A673 (cell line): ENCODE data around the gene THBD. TPM values are rescaled to one million over a fixed set of nuclear protein-coding genes. Genes with fewer than 3 reads are reported as not detected.
"Not testable (repeated sequence)": the region's sequence is repeated elsewhere in the genome, so short reads cannot be mapped to it uniquely, and the experiment has no call there.

ENCODE experiments used
- BruUV-seq: library from RNA; stranded (reverse); fragments of 400-500 nt; replicated peaks from 2 replicates; lab custom pipeline; 2021; lab: Mats Ljungman, UMichigan
- CTCF ChIA-PET: fragments of 300-600 bp; sonication (Branson Sonifier 250); formaldehyde crosslinking; loops from one replicate; lab custom pipeline; 2022; ENCODE audit warnings: antibody characterized with exemption; lab: Charles Lee
- POLR2A ChIA-PET: fragments of 300-600 bp; sonication (Branson Sonifier 250); formaldehyde crosslinking; loops from one replicate; lab custom pipeline; 2022; ENCODE audit warnings: antibody characterized with exemption; ENCODE audit not compliant: low non-redundant PET; lab: Charles Lee
- DNase-seq: peaks from one replicate; pipeline ENCODE4 v3.0.0-alpha.2; 2015; ENCODE audit warnings: low spot score
- H3K27ac ChIP-seq: fragments of 200-600 bp; sonication (generic); 2 replicates; pipeline ENCODE4 v1.5.1; 2016; ENCODE audit warnings: mixed run types, low read depth, mild to moderate bottlenecking, mixed read lengths, antibody characterized with exemption, low read length; ENCODE audit not compliant: poor library complexity, severe bottlenecking
- H3K27me3 ChIP-seq: fragments of 200-600 bp; sonication (generic); replicated peaks from 2 replicates; pipeline ENCODE4 v1.6.1; 2017; ENCODE audit warnings: mixed run types, low read depth, mild to moderate bottlenecking, mixed read lengths, antibody characterized with exemption, low read length; ENCODE audit not compliant: insufficient read depth, poor library complexity
- H3K36me3 ChIP-seq: fragments of 200-600 bp; sonication (generic); 2 replicates; pipeline ENCODE4 v1.6.1; 2016; ENCODE audit warnings: mixed run types, mild to moderate bottlenecking, mixed read lengths, antibody characterized with exemption, low read length; ENCODE audit not compliant: insufficient read depth, poor library complexity, severe bottlenecking
- H3K4me1 ChIP-seq: fragments of 200-600 bp; sonication (generic); 2 replicates; pipeline ENCODE4 v1.6.1; 2017; ENCODE audit warnings: mixed run types, mild to moderate bottlenecking, mixed read lengths, antibody characterized with exemption, low read length; ENCODE audit not compliant: insufficient read depth, poor library complexity, severe bottlenecking
- H3K4me3 ChIP-seq: fragments of 200-600 bp; sonication (generic); 2 replicates; pipeline ENCODE4 v1.5.1; 2016; ENCODE audit warnings: low read depth, mixed run types, mild to moderate bottlenecking, mixed read lengths, low read length; ENCODE audit not compliant: poor library complexity, severe bottlenecking
- H3K9me3 ChIP-seq: fragments of 200-600 bp; sonication (generic); 2 replicates; pipeline ENCODE4 v1.6.1; 2016; ENCODE audit warnings: mixed run types, low read depth, mild to moderate bottlenecking, mixed read lengths, antibody characterized with exemption, low read length; ENCODE audit not compliant: poor library complexity, severe bottlenecking
- EZH2 ChIP-seq: fragments of 200-600 bp; sonication (generic); IDR thresholded peaks from 2 replicates; pipeline ENCODE4 v1.6.1; 2017; ENCODE audit warnings: borderline replicate concordance, low read depth, mild to moderate bottlenecking, mixed read lengths, antibody characterized with exemption, low read length; ENCODE audit not compliant: poor library complexity, severe bottlenecking
- intact Hi-C: fragments of 100-400 bp; cut with micrococcal nuclease; formaldehyde crosslinking; loops from one replicate; pipeline ENCODE4 v1.10.0; 2022; ENCODE audit not compliant: unreplicated experiment
- total RNA-seq: library from RNA; stranded (reverse); gene quantifications from 2 replicates; pipeline ENCODE4 v1.2.3, GENCODE V29; 2021
- TF ChIP-seq, protein P1 (sequence below): fragments of 300-800, 200-600 bp; sonication (generic); conservative IDR thresholded peaks from 2 replicates; pipeline ENCODE4 v1.5.1; 2017; ENCODE audit warnings: low read depth, mild to moderate bottlenecking, antibody characterized with exemption, low read length, moderate library complexity, mixed read lengths

The THBD gene
- total RNA-seq, 1 experiment from 2014 or later, result not detected

DNA sequence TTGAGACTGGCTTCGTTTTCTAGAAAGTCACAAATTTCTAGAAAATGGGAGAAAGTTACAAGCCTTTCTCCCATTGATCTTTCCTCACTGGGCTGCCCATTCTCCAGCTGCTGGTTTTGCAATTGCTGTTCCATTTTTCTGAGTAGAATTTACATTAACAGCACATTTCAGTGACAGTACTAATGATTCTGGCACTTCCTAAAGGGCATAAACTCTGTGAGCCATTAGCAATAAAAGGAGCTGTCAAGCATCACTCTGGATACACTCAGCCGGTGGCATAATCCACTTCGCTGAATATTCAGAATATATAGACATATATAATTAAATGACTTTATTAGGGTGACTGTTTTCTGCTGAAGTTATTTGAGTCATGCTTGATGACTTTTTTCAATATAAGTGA is 21.1 kb downstream of the THBD start:
- intact Hi-C loops, result no loop called here
- ChIA-PET POLR2A (no interaction called here), CTCF (no interaction called here)
- H3K4me1 ChIP-seq, result no peaks in the 10 kb centered on the region
- peaks cover 15% of the 10 kb centered on the region for H3K27me3 ChIP-seq
- no peaks in the 10 kb centered on the region for H3K9me3 ChIP-seq
- TF ChIP-seq, protein P1, sequence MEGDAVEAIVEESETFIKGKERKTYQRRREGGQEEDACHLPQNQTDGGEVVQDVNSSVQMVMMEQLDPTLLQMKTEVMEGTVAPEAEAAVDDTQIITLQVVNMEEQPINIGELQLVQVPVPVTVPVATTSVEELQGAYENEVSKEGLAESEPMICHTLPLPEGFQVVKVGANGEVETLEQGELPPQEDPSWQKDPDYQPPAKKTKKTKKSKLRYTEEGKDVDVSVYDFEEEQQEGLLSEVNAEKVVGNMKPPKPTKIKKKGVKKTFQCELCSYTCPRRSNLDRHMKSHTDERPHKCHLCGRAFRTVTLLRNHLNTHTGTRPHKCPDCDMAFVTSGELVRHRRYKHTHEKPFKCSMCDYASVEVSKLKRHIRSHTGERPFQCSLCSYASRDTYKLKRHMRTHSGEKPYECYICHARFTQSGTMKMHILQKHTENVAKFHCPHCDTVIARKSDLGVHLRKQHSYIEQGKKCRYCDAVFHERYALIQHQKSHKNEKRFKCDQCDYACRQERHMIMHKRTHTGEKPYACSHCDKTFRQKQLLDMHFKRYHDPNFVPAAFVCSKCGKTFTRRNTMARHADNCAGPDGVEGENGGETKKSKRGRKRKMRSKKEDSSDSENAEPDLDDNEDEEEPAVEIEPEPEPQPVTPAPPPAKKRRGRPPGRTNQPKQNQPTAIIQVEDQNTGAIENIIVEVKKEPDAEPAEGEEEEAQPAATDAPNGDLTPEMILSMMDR, result no peak
- TF ChIP-seq EZH2, result no peak
- no peak for DNase-seq
- no TSS peak for BruUV-seq
- no peak overlapping the region for H3K27ac ChIP-seq
- no peaks in the 10 kb centered on the region for H3K36me3 ChIP-seq
- H3K4me3 ChIP-seq, result no peak overlapping the region

DNA sequence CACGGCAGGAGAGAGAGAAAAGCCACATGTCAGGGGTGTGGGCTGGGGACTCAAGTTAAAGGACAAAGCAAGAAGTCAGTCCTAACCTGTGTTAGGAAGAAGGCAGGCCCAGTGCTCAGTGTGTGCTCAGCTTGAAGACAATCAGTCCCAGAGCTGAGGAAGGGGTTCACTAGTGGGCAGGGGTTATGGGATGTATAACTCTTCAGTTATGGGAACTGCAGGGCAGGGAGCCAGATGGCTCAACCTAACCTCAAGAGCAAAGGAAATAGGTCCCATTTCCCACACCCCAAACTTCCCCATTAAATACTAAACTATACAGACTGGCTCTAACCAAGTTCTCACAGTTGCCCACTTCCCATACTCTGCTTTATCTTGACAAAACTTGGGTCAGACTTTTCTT is 21.8 kb downstream of the THBD start:
- TF ChIP-seq, protein P1, result no peak
- no peak for TF ChIP-seq EZH2
- Histone ChIP-seq H3K27me3 (peaks cover 15% of the 10 kb centered on the region), H3K9me3 (no peaks in the 10 kb centered on the region), H3K27ac (no peak overlapping the region), H3K4me1 (no peaks in the 10 kb centered on the region), H3K36me3 (no peaks in the 10 kb centered on the region), H3K4me3 (no peak overlapping the region)
- ChIA-PET CTCF (no interaction called here), POLR2A (no interaction called here)
- no TSS peak for BruUV-seq
- no peak for DNase-seq
- intact Hi-C loops, result no loop called here

DNA sequence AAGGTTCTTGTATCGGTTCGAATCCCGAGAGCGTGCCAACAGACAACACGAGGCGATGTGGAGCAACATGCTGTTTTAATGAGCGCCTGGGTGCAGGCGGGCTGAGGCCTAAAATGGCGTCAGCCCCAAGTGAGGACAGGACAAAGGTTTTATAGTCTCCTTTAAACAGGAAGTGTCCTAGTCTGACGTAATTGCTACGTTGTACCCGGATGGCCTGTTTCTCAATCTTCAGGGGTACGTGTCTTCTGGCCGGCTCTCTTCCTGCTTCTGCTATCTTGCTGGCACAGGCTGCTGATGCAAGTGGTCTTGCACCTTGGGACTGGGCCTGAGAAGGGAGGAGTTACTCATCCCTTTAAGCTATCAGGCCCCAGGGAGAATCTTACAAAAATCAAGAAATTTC is 24.0 kb downstream of the THBD start:
- BruUV-seq, POLR2A ChIA-PET, CTCF ChIA-PET: not testable (repeated sequence)

DNA sequence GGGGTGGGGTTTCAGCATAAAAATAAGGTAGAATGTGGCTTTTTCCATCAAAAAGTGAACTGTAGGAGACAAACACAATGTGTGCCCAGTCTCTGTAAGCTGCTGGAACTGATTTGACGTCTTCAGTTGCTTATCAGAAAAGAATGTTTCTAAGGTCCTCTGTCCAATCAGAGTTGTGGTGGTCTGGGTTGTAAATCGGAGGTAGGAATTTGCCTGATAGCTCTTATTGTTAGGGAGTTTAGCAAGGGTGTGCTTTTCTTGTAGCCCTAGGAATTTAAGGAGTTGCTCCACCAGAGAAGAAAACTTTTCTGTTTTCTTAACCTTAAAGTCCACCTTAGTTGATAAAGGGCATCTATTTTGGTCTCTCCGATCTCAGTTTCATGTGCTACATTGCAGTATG is 24.8 kb downstream of the THBD start:
- no peaks in the 10 kb centered on the region for H3K4me1 ChIP-seq
- TF ChIP-seq, protein P1, result no peak
- no peak for TF ChIP-seq EZH2
- no peak for DNase-seq
- no peak overlapping the region for H3K4me3 ChIP-seq
- no peaks in the 10 kb centered on the region for H3K36me3 ChIP-seq
- no peak overlapping the region for H3K27ac ChIP-seq
- H3K9me3 ChIP-seq, result no peaks in the 10 kb centered on the region
- ChIA-PET POLR2A (no interaction called here), CTCF (no interaction called here)
- peaks cover 4% of the 10 kb centered on the region for H3K27me3 ChIP-seq
- BruUV-seq, result no TSS peak
- intact Hi-C loops, result no loop called here

More for the DNA sequence above, 24.0 kb downstream of the THBD start:
- intact Hi-C loops, H3K27me3 ChIP-seq, H3K9me3 ChIP-seq, H3K27ac ChIP-seq, DNase-seq, H3K4me3 ChIP-seq, H3K36me3 ChIP-seq, H3K4me1 ChIP-seq: not testable (repeated sequence)
